Neuron (in vitro differentiated cells): ENCODE results near the gene TP53I11.

Source experiments
- H2AFZ ChIP-seq: one replicate; pipeline ENCODE4 v1.6.1; 2013; ENCODE audit warnings: low read depth, mild to moderate bottlenecking, inconsistent platforms, low read length, moderate library complexity
- H3K27me3 ChIP-seq: one replicate; pipeline ENCODE4 v1.6.1; 2013; ENCODE audit warnings: low read length; ENCODE audit not compliant: insufficient read depth
- H3K36me3 ChIP-seq: one replicate; pipeline ENCODE4 v1.6.1; 2013; ENCODE audit warnings: low read length; ENCODE audit not compliant: insufficient read depth
- H3K4me1 ChIP-seq: one replicate; pipeline ENCODE4 v1.6.1; 2013; ENCODE audit warnings: low read length; ENCODE audit not compliant: insufficient read depth
- H3K4me3 ChIP-seq: 2 replicates; pipeline ENCODE4 v1.5.1; 2013; ENCODE audit warnings: mild to moderate bottlenecking, low read length, moderate library complexity
- H3K9me3 ChIP-seq: one replicate; pipeline ENCODE4 v1.6.1; 2013; ENCODE audit warnings: low read length

Gene TP53I11

GRCh38 chr11:44960200-44960845 is 9.6 kb upstream of the TP53I11 start:
- H3K27me3 ChIP-seq: peaks cover 46% of the 10 kb centered on the region
- peaks cover 8% of the 10 kb centered on the region for H3K4me1 ChIP-seq
- H3K36me3 ChIP-seq: no peaks in the 10 kb centered on the region
- H3K9me3 ChIP-seq: no peaks in the 10 kb centered on the region
- H2AFZ ChIP-seq: no peak overlapping the region
- H3K4me3 ChIP-seq: no peak overlapping the region

- H3K4me1 ChIP-seq: peaks cover 8% of the 10 kb centered on the region
- H2AFZ ChIP-seq: no peak overlapping the region
- no peak overlapping the region for H3K4me3 ChIP-seq
- peaks cover 43% of the 10 kb centered on the region for H3K27me3 ChIP-seq
- H3K9me3 ChIP-seq: no peaks in the 10 kb centered on the region
- H3K36me3 ChIP-seq: no peaks in the 10 kb centered on the region
Observed at GRCh38 chr11:44959064-44959463, 8.4 kb upstream of the TP53I11 start.

- Histone ChIP-seq H3K4me3 (no peak overlapping the region), H3K4me1 (peaks cover 8% of the 10 kb centered on the region), H2AFZ (no peak overlapping the region), H3K36me3 (no peaks in the 10 kb centered on the region), H3K27me3 (peaks cover 40% of the 10 kb centered on the region), H3K9me3 (no peaks in the 10 kb centered on the region)
Observed at GRCh38 chr11:44957776-44958564, 7.3 kb upstream of the TP53I11 start.

- peaks cover 8% of the 10 kb centered on the region for H3K4me1 ChIP-seq
- peaks cover 47% of the 10 kb centered on the region for H3K27me3 ChIP-seq
- no peaks in the 10 kb centered on the region for H3K36me3 ChIP-seq
- no peak overlapping the region for H2AFZ ChIP-seq
- H3K9me3 ChIP-seq: no peaks in the 10 kb centered on the region
- H3K4me3 ChIP-seq: no peak overlapping the region
Observed at GRCh38 chr11:44957040-44957515, 6.4 kb upstream of the TP53I11 start.

- no peak overlapping the region for H3K4me3 ChIP-seq
- H3K27me3 ChIP-seq: peaks cover 50% of the 10 kb centered on the region
- H3K36me3 ChIP-seq: no peaks in the 10 kb centered on the region
- H3K9me3 ChIP-seq: no peaks in the 10 kb centered on the region
- H3K4me1 ChIP-seq: peaks cover 8% of the 10 kb centered on the region
- no peak overlapping the region for H2AFZ ChIP-seq
Observed at GRCh38 chr11:44955015-44955738, 4.5 kb upstream of the TP53I11 start.

DNA sequence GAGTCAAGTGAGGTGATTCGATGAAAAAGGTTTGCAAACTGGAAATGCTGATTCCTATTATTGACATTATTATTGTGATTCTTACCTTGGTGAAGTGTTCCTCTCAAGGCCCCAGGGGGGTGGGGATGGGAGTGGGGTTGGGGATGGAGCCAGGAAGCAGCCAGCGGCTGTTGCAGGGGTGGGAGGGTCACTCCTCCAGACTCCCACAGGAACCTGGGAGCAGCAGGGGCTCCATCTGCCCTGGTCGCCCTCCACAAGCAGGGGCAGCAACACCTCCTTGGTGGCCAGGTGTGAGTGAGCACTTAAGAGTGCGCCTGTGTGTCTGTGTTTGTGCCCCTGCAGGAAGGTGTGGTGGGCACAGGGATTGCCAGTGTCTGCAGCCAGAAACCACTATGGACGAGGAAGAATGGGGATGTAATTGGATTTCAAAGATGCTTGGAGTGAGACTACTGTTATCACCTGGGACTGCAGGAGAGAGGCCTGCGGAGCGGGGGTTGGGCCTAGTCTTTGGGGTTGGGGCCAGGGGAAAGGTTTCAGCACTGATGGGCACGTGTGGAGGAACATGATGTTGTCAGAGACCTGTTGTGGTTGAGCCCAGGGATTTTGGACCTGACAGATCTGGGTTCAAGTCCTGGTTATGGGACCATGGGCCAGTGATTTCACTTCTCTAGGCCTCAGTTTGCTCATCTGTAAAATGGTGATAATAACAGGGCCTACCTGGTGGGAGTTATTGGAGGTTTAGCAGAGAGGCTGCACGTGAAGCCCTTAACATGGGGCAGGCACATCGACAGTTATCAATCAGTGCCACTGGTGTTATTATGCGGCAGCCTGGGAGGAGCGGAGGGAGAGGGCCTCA is 3.6 kb upstream of the TP53I11 start:
- H3K27me3 ChIP-seq: peaks cover 47% of the 10 kb centered on the region
- H3K4me3 ChIP-seq: no peak overlapping the region
- peaks cover 8% of the 10 kb centered on the region for H3K4me1 ChIP-seq
- no peaks in the 10 kb centered on the region for H3K36me3 ChIP-seq
- no peaks in the 10 kb centered on the region for H3K9me3 ChIP-seq
- H2AFZ ChIP-seq: no peak overlapping the region

GRCh38 chr11:44952500-44953260 is 2.0 kb upstream of the TP53I11 start:
- Histone ChIP-seq H3K27me3 (peaks cover 34% of the 10 kb centered on the region), H3K9me3 (no peaks in the 10 kb centered on the region), H3K4me1 (peaks cover 8% of the 10 kb centered on the region), H2AFZ (no peak overlapping the region), H3K36me3 (no peaks in the 10 kb centered on the region), H3K4me3 (no peak overlapping the region)

DNA sequence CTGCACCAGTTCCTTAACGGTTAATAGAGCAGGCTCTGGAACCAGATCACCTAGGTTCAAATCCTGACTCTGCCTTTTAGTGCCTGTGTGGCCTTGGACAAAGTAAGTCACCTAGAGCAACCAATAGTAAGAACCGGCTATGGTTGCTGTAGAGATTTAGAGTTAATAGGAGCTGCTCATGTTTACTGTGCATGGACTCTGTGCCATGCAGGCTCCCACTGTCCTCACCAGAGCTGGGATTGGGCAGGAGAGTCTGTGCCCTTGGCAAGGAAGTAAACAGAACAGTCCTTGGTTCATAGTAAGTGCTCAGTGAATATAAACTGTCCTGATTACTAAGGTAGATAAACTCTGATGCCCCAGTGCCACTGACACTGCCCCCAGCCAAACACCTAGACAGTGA is 1.4 kb upstream of the TP53I11 start:
- H2AFZ ChIP-seq: no peak overlapping the region
- H3K9me3 ChIP-seq: no peaks in the 10 kb centered on the region
- H3K36me3 ChIP-seq: no peaks in the 10 kb centered on the region
- peaks cover 28% of the 10 kb centered on the region for H3K27me3 ChIP-seq
- H3K4me1 ChIP-seq: peaks cover 5% of the 10 kb centered on the region
- no peak overlapping the region for H3K4me3 ChIP-seq

- Histone ChIP-seq H3K4me3 (peak overlapping the region; percentile 87), H2AFZ (peak overlapping the region; percentile 99), H3K4me1 (peaks cover 2% of the 10 kb centered on the region), H3K27me3 (peaks cover 15% of the 10 kb centered on the region), H3K36me3 (no peaks in the 10 kb centered on the region), H3K9me3 (no peaks in the 10 kb centered on the region)
Observed at GRCh38 chr11:44950031-44950624, 555 bp downstream of the TP53I11 start.

GRCh38 chr11:44949160-44950030 is 1.3 kb downstream of the TP53I11 start:
- H3K27me3 ChIP-seq: peaks cover 13% of the 10 kb centered on the region
- H3K36me3 ChIP-seq: no peaks in the 10 kb centered on the region
- no peaks in the 10 kb centered on the region for H3K9me3 ChIP-seq
- peak overlapping the region; percentile 99 for H2AFZ ChIP-seq
- peak overlapping the region; percentile 87 for H3K4me3 ChIP-seq
- peaks cover 9% of the 10 kb centered on the region for H3K4me1 ChIP-seq

GRCh38 chr11:44948155-44948554 is 2.5 kb downstream of the TP53I11 start:
- no peak overlapping the region for H3K4me3 ChIP-seq
- H3K4me1 ChIP-seq: peaks cover 13% of the 10 kb centered on the region

More at GRCh38 chr11:44948155-44948554, 2.5 kb downstream of the TP53I11 start:
- peaks cover 10% of the 10 kb centered on the region for H3K27me3 ChIP-seq
- H3K9me3 ChIP-seq: no peaks in the 10 kb centered on the region
- H3K36me3 ChIP-seq: no peaks in the 10 kb centered on the region
- no peak overlapping the region for H2AFZ ChIP-seq
